HepG2 (cell line): ENCODE data around the gene NLRC5. TPM values are rescaled to one million over a fixed set of nuclear protein-coding genes. Genes with fewer than 3 reads are reported as not detected.

ENCODE experiments used
- ATAC-seq: fragments of 200-7000 bp; cut with Tn5 transposase; 3 replicates; pipeline ENCODE4 v1.9.1; 2020; ENCODE audit warnings: mild to moderate bottlenecking, moderate library complexity
- BruUV-seq: library from RNA; stranded (reverse); fragments of 400-500 nt; replicated peaks from 2 replicates; lab custom pipeline; 2021; lab: Mats Ljungman, UMichigan
- CTCF ChIA-PET: fragments of 300-600 bp; formaldehyde crosslinking; extraction: SDS; loops from one replicate; lab custom pipeline; 2021; ENCODE audit warnings: low total read pairs, inconsistent platforms, low intra/inter-chr PET ratio; lab: Yijun Ruan, JAX
- POLR2A ChIA-PET: fragments of 350-600 bp; sonication (Branson Sonifier 250); formaldehyde crosslinking; loops from one replicate; lab custom pipeline; 2020; ENCODE audit warnings: antibody characterized with exemption, inconsistent platforms; lab: Yijun Ruan, JAX
- DNase-seq: peaks from one replicate; pipeline ENCODE4 v3.0.0-alpha.2; 2015; ENCODE audit warnings: low spot score
- FAIRE-seq: peaks from 3 replicates; lab custom pipeline; 2011; peaks lifted over from hg19 to GRCh38; lab: Jason Lieb, UNC
- H2AFZ ChIP-seq: one replicate; pipeline ENCODE4 v1.6.1; 2011; ENCODE audit warnings: low read length, inconsistent platforms
- H3K27ac ChIP-seq: fragments of 300-600 bp; 3 replicates; pipeline ENCODE4 v1.8.0; 2011; ENCODE audit warnings: mixed run types, mild to moderate bottlenecking, mixed read lengths, low read length, inconsistent platforms; ENCODE audit not compliant: insufficient read depth; ENCODE audit errors: extremely low read length
- H3K27me3 ChIP-seq, 2 experiments: fragments of 200-600 bp in 1 of 2; 2 replicates in 1 of 2; 3 replicates in 1 of 2; pipeline versions ENCODE4 v1.6.0 to v1.8.0; 2011; ENCODE audit warnings: low read length in 2 of 2, mild to moderate bottlenecking in 2 of 2, moderate library complexity in 2 of 2, inconsistent platforms in 1 of 2; ENCODE audit not compliant: insufficient read depth in 2 of 2, control insufficient read depth in 1 of 2
- H3K36me3 ChIP-seq, 2 experiments: fragments of 200-600 bp in 1 of 2; replicated peaks in 1 of 2; 2 replicates in 1 of 2; 3 replicates in 1 of 2; pipeline versions ENCODE4 v1.5.1 to v1.8.0; 2011; ENCODE audit warnings: low read length in 2 of 2, inconsistent platforms in 1 of 2; ENCODE audit not compliant: insufficient read depth in 2 of 2, control insufficient read depth in 1 of 2
- H3K4me1 ChIP-seq: 2 replicates; pipeline ENCODE4 v1.5.1; 2012; ENCODE audit warnings: low read length, inconsistent platforms; ENCODE audit not compliant: insufficient read depth
- H3K4me2 ChIP-seq: 2 replicates; pipeline ENCODE4 v1.6.0; 2011; ENCODE audit warnings: low read depth, low read length, inconsistent platforms
- H3K4me3 ChIP-seq, 3 experiments: fragments of 200-600 bp in 1 of 3; sonication (generic), shearing (Covaris generic) in 1 of 3; replicated peaks in 1 of 3; 2 replicates each; pipeline ENCODE4 v1.5.1; 2011 to 2016; ENCODE audit warnings: low read length in 3 of 3, inconsistent platforms in 2 of 3, low read depth in 2 of 3, mild to moderate bottlenecking in 2 of 3, control low read depth in 1 of 3, mixed read lengths in 1 of 3; ENCODE audit not compliant: insufficient read depth in 1 of 3
- H3K79me2 ChIP-seq: one replicate; pipeline ENCODE4 v1.6.1; 2011; ENCODE audit warnings: low read length, inconsistent platforms; ENCODE audit not compliant: insufficient read depth
- H3K9ac ChIP-seq: 2 replicates; pipeline ENCODE4 v1.6.0; 2011; ENCODE audit warnings: mild to moderate bottlenecking, low read depth, low read length, inconsistent platforms; ENCODE audit not compliant: insufficient read depth
- H3K9me3 ChIP-seq: 2 replicates; pipeline ENCODE4 v1.5.1; 2012; ENCODE audit warnings: mild to moderate bottlenecking, low read length
- H4K20me1 ChIP-seq: 2 replicates; pipeline ENCODE4 v1.6.0; 2011; ENCODE audit warnings: inconsistent platforms, mild to moderate bottlenecking, low read length, moderate library complexity; ENCODE audit not compliant: insufficient read depth
- ARNT2 ChIP-seq: sonication (generic); formaldehyde crosslinking; IDR thresholded peaks from 2 replicates; pipeline ENCODE4 v1.8.0; 2022; ENCODE audit warnings: mild to moderate bottlenecking, low read depth, missing genetic modification reagents, moderate library complexity
- CENPX ChIP-seq: sonication (generic); formaldehyde crosslinking; IDR thresholded peaks from 2 replicates; pipeline ENCODE4 v1.9.0; 2021; ENCODE audit warnings: mild to moderate bottlenecking, missing genetic modification reagents, moderate library complexity
- HES4 ChIP-seq: sonication (generic); formaldehyde crosslinking; IDR thresholded peaks from 2 replicates; pipeline ENCODE4 v1.9.0; 2021; ENCODE audit warnings: mild to moderate bottlenecking, missing genetic modification reagents, borderline replicate concordance
- IRF2 ChIP-seq: IDR thresholded peaks from 2 replicates; pipeline ENCODE4 v1.6.1; 2018; ENCODE audit warnings: missing genetic modification reagents, missing compliant biosample characterization
- NR2F1 ChIP-seq, 2 experiments: fragments of 450-650 bp in 1 of 2; formaldehyde crosslinking in 1 of 2; IDR thresholded peaks; 2 replicates each; pipeline versions ENCODE4 v1.5.0 to v1.6.1; 2016 to 2020; ENCODE audit warnings: mild to moderate bottlenecking in 1 of 2, missing compliant biosample characterization in 1 of 2, missing genetic modification reagents in 1 of 2, moderate library complexity in 1 of 2
- SOX6 ChIP-seq, 2 experiments: fragments of 450-650 bp in 1 of 2; sonication (generic) in 1 of 2; formaldehyde crosslinking in 1 of 2; IDR thresholded peaks; 2 replicates each; pipeline versions ENCODE4 v1.4.0 to v1.6.1; 2017 to 2020; ENCODE audit warnings: antibody characterized with exemption in 1 of 2, mild to moderate bottlenecking in 1 of 2, missing genetic modification reagents in 1 of 2
- SUZ12 ChIP-seq: fragments of 150-350 bp; IDR thresholded peaks from 2 replicates; pipeline ENCODE4 v1.6.1; 2014; ENCODE audit warnings: low read depth, low read length
- ZFP36 ChIP-seq: fragments of 150-350 bp; IDR thresholded peaks from 2 replicates; pipeline ENCODE4 v1.6.1; 2018; ENCODE audit warnings: borderline replicate concordance, low read length, low read depth; ENCODE audit not compliant: partially characterized antibody
- ZNF709 ChIP-seq: sonication (generic); formaldehyde crosslinking; IDR thresholded peaks from 2 replicates; pipeline ENCODE4 v1.5.0; 2020; ENCODE audit warnings: mild to moderate bottlenecking, missing genetic modification reagents
- ZNF891 ChIP-seq: sonication (generic); formaldehyde crosslinking; IDR thresholded peaks from 2 replicates; pipeline ENCODE4 v1.5.0; 2020; ENCODE audit warnings: mild to moderate bottlenecking, missing genetic modification reagents
- WGBS: methylation state at CpG from one replicate; pipeline ENCODE4 v1.1.6; 2017; ENCODE audit warnings: low lambda C conversion rate; 5-methylcytosine and 5-hydroxymethylcytosine counted together
- in situ Hi-C: cut with HindIII; loops from 2 replicates; pipeline ENCODE4 v1.10.0; 2017; ENCODE audit warnings: low pct_unique_long_range_greater_than_20kb; ENCODE audit not compliant: extremely low pct_ligation_motif_present
- intact Hi-C: fragments of 100-400 bp; cut with micrococcal nuclease; formaldehyde crosslinking; loops from one replicate; pipeline ENCODE4 v1.10.0; 2022; ENCODE audit not compliant: unreplicated experiment
- polyA plus RNA-seq, 8 experiments: library from polyadenylated mRNA; depleted of rRNA in 3 of 8; stranded (reverse) in 7 of 8; unstranded in 1 of 8; fragments of >200 nt; fragmentation: Illumina TruSeq in 4 of 8; extraction: Trizol in 4 of 8; gene quantifications; 2 replicates each; pipeline versions ENCODE4 v1.2.1 to v1.2.3, GENCODE V29; 2011 to 2016; ENCODE audit warnings: low read depth in 4 of 8, missing spikeins in 1 of 8, mixed read lengths in 1 of 8; ENCODE audit not compliant: insufficient read depth in 1 of 8
- total RNA-seq, 5 experiments: library from RNA; depleted of rRNA; stranded (reverse); fragments of >200 nt; fragmentation: Illumina TruSeq; extraction: Trizol; gene quantifications; 2 replicates each; pipeline ENCODE4 v1.2.3, GENCODE V29; 2016; ENCODE audit warnings: low read depth in 1 of 5
- TF ChIP-seq, protein P1 (sequence below): sonication (generic); formaldehyde crosslinking; IDR thresholded peaks from 2 replicates; pipeline ENCODE4 v1.4.0; 2020; ENCODE audit warnings: missing genetic modification reagents, low read depth, mild to moderate bottlenecking, borderline replicate concordance
- TF ChIP-seq, protein P2 (sequence below): IDR thresholded peaks from 2 replicates; pipeline ENCODE4 v1.6.1; 2016; ENCODE audit warnings: missing genetic modification reagents, missing compliant biosample characterization
- TF ChIP-seq, protein P3 (sequence below): sonication (generic); formaldehyde crosslinking; conservative IDR thresholded peaks from 2 replicates; pipeline ENCODE4 v1.8.0; 2022; ENCODE audit warnings: missing genetic modification reagents
- TF ChIP-seq, protein P4 (sequence below): sonication (generic); formaldehyde crosslinking; IDR thresholded peaks from 2 replicates; pipeline ENCODE4 v1.8.1; 2022; ENCODE audit warnings: mild to moderate bottlenecking, missing genetic modification reagents

NLRC5 gene
- total and polyA plus RNA-seq, 2 of the 13 experiments (the other 11 are each of a cell fraction or from before 2014, with no cell fraction given), result 6.3 to 12.7 TPM

DNA sequence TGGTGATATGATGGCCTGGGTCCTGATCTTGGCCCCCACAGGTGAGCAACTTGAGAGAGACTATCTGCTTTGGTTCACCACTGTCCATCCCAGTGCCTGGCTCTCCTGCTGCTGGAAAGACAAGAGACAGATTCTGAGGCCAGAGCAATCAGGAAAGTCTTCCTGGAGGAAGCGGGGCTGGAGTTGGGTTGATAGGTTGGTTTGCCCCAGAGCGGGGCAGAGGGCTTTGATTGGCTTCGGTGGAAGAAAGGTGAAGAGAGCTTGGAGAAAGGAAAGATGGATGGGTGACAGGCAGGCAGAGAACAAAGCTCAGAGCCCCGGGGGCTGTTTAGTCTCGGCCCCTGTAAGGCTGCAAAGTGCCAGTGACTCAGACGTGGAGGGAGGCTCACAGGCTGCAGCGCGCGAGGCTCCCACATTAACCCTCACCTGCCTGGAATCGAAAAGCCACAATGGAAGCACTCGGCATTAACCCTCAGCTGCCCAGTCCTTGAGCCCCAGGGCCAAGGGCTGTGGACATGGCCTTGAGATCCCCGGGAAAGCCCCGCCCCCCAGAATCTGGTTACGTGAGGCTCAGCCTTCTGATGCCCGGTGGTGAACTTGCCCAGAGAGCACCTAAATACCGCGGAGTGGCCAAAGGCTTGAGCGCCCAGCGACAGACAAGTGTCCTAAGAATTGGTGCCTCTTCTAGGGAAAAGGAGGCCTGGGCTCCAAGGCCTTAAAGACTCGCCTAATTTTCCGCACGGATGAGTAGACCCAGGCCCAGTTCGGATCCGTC lies 102.0 kb downstream of the NLRC5 start (continued):
- TF ChIP-seq ZNF709 (CRISPR knock-in tag) (0 out of 2 replicates have a peak, but pooled peaks have one; percentile 16), ARNT2 (CRISPR knock-in tag) (no peak)
- TF ChIP-seq, protein P1, sequence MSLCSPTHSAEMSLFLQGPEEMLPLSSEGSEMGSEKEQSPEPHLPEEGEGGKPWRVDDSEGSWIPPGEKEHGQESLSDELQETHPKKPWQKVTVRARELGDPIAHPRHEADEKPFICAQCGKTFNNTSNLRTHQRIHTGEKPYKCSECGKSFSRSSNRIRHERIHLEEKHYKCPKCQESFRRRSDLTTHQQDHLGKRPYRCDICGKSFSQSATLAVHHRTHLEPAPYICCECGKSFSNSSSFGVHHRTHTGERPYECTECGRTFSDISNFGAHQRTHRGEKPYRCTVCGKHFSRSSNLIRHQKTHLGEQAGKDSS (CRISPR knock-in tag), result peak; percentile 48; the same call in 1 of the 2 replicates
- TF ChIP-seq, protein P2, sequence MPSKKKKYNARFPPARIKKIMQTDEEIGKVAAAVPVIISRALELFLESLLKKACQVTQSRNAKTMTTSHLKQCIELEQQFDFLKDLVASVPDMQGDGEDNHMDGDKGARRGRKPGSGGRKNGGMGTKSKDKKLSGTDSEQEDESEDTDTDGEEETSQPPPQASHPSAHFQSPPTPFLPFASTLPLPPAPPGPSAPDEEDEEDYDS (CRISPR knock-in tag), result 0 out of 2 replicates have a peak, but pooled peaks have one; percentile 27
- TF ChIP-seq, all 625 proteins: peak for 65

DNA sequence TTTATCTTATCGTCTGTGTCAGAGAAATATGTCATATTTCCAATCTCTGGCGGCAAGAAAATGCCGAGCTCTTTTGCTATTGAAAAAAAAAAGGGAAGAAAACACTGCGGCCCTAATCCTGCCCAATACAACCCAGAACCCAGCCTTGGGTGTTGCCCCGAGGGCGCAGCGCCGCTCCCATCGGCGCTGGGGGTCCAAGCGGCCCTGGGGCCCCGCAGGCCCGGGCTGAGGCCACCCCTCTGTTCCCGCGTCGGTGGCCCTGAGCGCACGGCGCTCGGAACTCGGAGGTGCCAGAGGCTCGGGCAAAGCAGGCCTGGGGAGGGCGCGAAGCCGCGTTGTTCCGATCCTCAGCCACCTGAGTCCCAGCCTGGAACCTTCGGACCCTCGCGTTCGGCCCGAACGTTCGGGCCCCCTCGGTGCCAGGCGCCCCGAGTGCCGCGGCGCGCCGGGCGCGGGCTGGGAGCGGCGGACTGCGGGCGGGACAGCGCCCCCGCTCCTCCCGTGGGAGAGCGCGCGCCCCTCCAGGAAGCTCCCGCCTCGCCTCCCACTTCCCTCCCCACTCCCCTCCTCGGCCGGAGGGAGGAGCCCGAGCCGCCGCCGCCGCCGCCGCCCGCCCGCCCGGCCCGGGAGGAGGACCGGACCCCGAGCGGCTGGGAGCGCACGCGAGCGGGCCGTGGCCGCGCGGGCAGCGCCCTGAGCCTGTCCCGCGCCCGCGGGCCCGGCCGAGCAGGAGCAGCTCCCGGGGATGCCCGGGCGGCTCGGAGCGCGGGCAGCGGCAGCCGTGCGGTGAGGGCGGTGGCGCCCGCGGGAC lies 102.8 kb downstream of the NLRC5 start, which contains the start of gene CPNE2:
Gene CPNE2 (plus strand): TSS at position 609 of the 811 bp plus-strand sequence. CDS start 18,160 bp downstream, outside the sequence.
- peak within 1 kb of the TSS; percentile 62 for H3K9ac ChIP-seq
- ChIA-PET CTCF (interaction anchor here (1.4 kb wide), 1 partner anchor 76 kb away, joined by 4 read pairs; no protein-coding TSS in a partner anchor), POLR2A (interaction anchor here (0.6 to 3.3 kb wide), 4 partner anchors 94 to 344 kb away, joined by 3 to 20 read pairs (median 4); partner anchors contain the start of genes ARL2BP, PSME3IP1 and RSPRY1)
- H2AFZ ChIP-seq, result peak within 1 kb of the TSS; percentile 47
- peak within 1 kb of the TSS; percentile 77 for H3K4me2 ChIP-seq
- no peaks in the 10 kb centered on the region for H4K20me1 ChIP-seq
- TSS peak; percentile 79 for BruUV-seq
- H3K27me3 ChIP-seq, result peaks cover 2 to 24% of the 10 kb centered on the region in 2 experiments; a peak in 4 of 5 replicates
- H3K27ac ChIP-seq, result no peak within 1 kb of the TSS
- peak within 1 kb of the TSS; percentile 72 to 84 (median 83) for H3K4me3 ChIP-seq
- FAIRE-seq (no peak), ATAC-seq (peak; percentile 63), DNase-seq (no peak)
- H3K4me1 ChIP-seq, result peaks cover 23% of the 10 kb centered on the region
- intact Hi-C loops, result loop anchor here (1.0 to 2.0 kb wide), 2 partner anchors 77 to 207 kb away; no protein-coding TSS in a partner anchor
- no peaks in the 10 kb centered on the region for H3K79me2 ChIP-seq
- 2% methylated on average over 22 of the region's 100 CpGs for WGBS
- in situ Hi-C loops, result loop anchor here (5.0 kb wide), 1 partner anchor 75 kb away; no protein-coding TSS in a partner anchor
- H3K9me3 ChIP-seq, result no peaks in the 10 kb centered on the region
- no peaks in the 10 kb centered on the region for H3K36me3 ChIP-seq
- TF ChIP-seq, protein P3, sequence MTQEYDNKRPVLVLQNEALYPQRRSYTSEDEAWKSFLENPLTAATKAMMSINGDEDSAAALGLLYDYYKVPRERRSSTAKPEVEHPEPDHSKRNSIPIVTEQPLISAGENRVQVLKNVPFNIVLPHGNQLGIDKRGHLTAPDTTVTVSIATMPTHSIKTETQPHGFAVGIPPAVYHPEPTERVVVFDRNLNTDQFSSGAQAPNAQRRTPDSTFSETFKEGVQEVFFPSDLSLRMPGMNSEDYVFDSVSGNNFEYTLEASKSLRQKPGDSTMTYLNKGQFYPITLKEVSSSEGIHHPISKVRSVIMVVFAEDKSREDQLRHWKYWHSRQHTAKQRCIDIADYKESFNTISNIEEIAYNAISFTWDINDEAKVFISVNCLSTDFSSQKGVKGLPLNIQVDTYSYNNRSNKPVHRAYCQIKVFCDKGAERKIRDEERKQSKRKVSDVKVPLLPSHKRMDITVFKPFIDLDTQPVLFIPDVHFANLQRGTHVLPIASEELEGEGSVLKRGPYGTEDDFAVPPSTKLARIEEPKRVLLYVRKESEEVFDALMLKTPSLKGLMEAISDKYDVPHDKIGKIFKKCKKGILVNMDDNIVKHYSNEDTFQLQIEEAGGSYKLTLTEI, result no peak
- TF ChIP-seq HES4 (CRISPR knock-in tag) (peak; percentile 55; the same call in 1 of the 2 replicates), SOX6 (IDR thresholded peaks at IDR 0.05) (no peak), SOX6 (CRISPR knock-in tag; IDR thresholded peaks at IDR 0.05) (no peak), IRF2 (no peak), ZFP36 (no peak), SUZ12 (no peak), NR2F1 (CRISPR knock-in tag; IDR thresholded peaks at IDR 0.05) (no peak), CENPX (CRISPR knock-in tag) (no peak), ZNF891 (CRISPR knock-in tag) (no peak; the same call in 1 of the 2 replicates)
- TF ChIP-seq, protein P4, sequence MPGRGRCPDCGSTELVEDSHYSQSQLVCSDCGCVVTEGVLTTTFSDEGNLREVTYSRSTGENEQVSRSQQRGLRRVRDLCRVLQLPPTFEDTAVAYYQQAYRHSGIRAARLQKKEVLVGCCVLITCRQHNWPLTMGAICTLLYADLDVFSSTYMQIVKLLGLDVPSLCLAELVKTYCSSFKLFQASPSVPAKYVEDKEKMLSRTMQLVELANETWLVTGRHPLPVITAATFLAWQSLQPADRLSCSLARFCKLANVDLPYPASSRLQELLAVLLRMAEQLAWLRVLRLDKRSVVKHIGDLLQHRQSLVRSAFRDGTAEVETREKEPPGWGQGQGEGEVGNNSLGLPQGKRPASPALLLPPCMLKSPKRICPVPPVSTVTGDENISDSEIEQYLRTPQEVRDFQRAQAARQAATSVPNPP (CRISPR knock-in tag), result no peak
